HEK293T (cell line): ENCODE data around the gene PDE6C.

ENCODE experiments used
- ARNT ChIP-seq: fragments of 450-650 bp; IDR thresholded peaks from 2 replicates; pipeline ENCODE4 v1.6.1; 2017; ENCODE audit warnings: mild to moderate bottlenecking
- FOXM1 ChIP-seq: fragments of 450-650 bp; IDR thresholded peaks from 2 replicates; pipeline ENCODE4 v1.6.1; 2017; ENCODE audit warnings: mild to moderate bottlenecking, borderline replicate concordance
- HDGF ChIP-seq: fragments of 450-650 bp; IDR thresholded peaks from 2 replicates; pipeline ENCODE4 v1.6.1; 2017; ENCODE audit warnings: antibody characterized with exemption, borderline replicate concordance
- LEF1 ChIP-seq: fragments of 450-650 bp; IDR thresholded peaks from 2 replicates; pipeline ENCODE4 v1.6.1; 2017; ENCODE audit warnings: mild to moderate bottlenecking, borderline replicate concordance
- NFRKB ChIP-seq: fragments of 450-650 bp; IDR thresholded peaks from 2 replicates; pipeline ENCODE4 v1.6.1; 2016; ENCODE audit warnings: mild to moderate bottlenecking, moderate library complexity
- SP1 ChIP-seq: fragments of 450-650 bp; IDR thresholded peaks from 2 replicates; pipeline ENCODE4 v1.6.1; 2017
- TARDBP ChIP-seq: fragments of 450-650 bp; IDR thresholded peaks from 2 replicates; pipeline ENCODE4 v1.6.1; 2016
- TF ChIP-seq, protein P1 (sequence below): fragments of 450-650 bp; IDR thresholded peaks from 2 replicates; pipeline ENCODE4 v1.6.1; 2016

DNA sequence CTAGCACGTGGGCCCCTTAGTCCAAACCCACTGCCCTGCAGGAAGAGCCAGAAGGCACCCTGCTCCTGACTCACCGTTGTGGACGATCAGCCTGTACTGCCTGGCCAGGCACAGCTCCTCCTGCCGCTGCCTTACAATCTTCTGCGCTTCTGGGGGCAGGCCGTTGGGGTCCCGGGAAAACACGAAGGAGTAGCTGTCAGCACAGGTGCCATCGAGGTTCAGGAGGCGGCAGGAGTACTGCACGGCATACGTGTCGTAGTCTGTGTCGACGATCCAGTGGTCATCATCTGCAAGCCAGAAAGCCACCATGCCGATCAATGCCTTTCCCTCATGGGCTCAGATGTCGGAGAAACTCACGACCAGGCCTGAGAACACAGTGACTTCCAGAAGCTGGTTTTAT is 18.6 kb upstream of the PDE6C start:
- TF ChIP-seq, protein P1, sequence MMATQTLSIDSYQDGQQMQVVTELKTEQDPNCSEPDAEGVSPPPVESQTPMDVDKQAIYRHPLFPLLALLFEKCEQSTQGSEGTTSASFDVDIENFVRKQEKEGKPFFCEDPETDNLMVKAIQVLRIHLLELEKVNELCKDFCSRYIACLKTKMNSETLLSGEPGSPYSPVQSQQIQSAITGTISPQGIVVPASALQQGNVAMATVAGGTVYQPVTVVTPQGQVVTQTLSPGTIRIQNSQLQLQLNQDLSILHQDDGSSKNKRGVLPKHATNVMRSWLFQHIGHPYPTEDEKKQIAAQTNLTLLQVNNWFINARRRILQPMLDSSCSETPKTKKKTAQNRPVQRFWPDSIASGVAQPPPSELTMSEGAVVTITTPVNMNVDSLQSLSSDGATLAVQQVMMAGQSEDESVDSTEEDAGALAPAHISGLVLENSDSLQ = no peak
- TF ChIP-seq FOXM1 (no peak), SP1 (no peak), HDGF (no peak), TARDBP (no peak), NFRKB (no peak), LEF1 (no peak), ARNT (no peak)
